BJ (cell line): ENCODE measurements around the gene HSD17B14. TPM values are rescaled to one million over a fixed set of nuclear protein-coding genes. Genes with fewer than 3 reads are reported as not detected.

Source experiments
- CTCF ChIA-PET: fragments of 350-600 bp; formaldehyde crosslinking; extraction: SDS; loops from one replicate; lab custom pipeline; 2021; ENCODE audit warnings: antibody characterized with exemption, inconsistent platforms; lab: Yijun Ruan, JAX
- POLR2A ChIA-PET: fragments of 300-600 bp; sonication (Branson Sonifier 250); formaldehyde crosslinking; extraction: SDS; loops from one replicate; lab custom pipeline; 2021; ENCODE audit warnings: antibody characterized with exemption; lab: Charles Lee
- DNase-seq: peaks from one replicate; pipeline ENCODE4 v3.0.0-alpha.2; 2011; ENCODE audit warnings: low read depth
- H3K27me3 ChIP-seq: 2 replicates; pipeline ENCODE4 v1.6.0; 2011; ENCODE audit warnings: low read length; ENCODE audit not compliant: control insufficient read depth, insufficient read depth
- H3K36me3 ChIP-seq: 2 replicates; pipeline ENCODE4 v1.5.1; 2011; ENCODE audit warnings: low read length; ENCODE audit not compliant: control insufficient read depth, insufficient read depth
- H3K4me3 ChIP-seq: 2 replicates; pipeline ENCODE4 v1.5.1; 2011; ENCODE audit warnings: low read depth, mild to moderate bottlenecking, control low read depth, low read length
- polyA plus RNA-seq: library from polyadenylated mRNA; depleted of rRNA; stranded (reverse); fragments of >200 nt; gene quantifications from 2 replicates; pipeline ENCODE4 v1.2.3, GENCODE V29; 2011
- TF ChIP-seq, protein P1 (sequence below): IDR thresholded peaks from 2 replicates; pipeline ENCODE4 v1.5.1; 2011; ENCODE audit warnings: low read depth, mild to moderate bottlenecking, control low read depth, inconsistent platforms, low read length, moderate library complexity; ENCODE audit not compliant: insufficient read depth

Gene HSD17B14
- polyA plus RNA-seq, 1 experiment = 7.6 TPM

DNA sequence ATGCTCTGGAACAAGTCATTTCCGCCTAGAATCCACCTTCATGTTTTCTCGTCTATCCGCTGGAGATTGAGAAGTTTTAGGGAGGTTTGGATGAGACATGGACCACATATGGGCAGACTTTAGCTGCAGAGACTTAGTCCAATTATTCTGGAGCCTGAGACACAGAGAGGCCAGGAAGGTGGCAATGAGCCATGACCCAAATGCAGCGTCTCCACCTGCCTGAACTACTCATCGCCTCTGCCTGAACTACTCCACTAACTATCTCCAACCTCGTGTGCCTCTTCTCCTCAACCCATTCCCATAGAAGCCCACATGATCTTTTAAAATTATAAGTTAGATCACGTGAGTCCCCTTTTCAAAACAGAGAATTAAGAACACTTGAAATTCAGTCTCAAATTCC, 26.5 kb upstream of the HSD17B14 start:
- H3K36me3 ChIP-seq = peaks cover 13% of the 10 kb centered on the region
- no peak overlapping the region for H3K4me3 ChIP-seq
- no peak for DNase-seq
- ChIA-PET POLR2A (no interaction called here), CTCF (interaction anchor here (0.7 kb wide), 1 partner anchor 81 kb away, joined by 4 read pairs; no protein-coding TSS in a partner anchor)
- no peaks in the 10 kb centered on the region for H3K27me3 ChIP-seq
- TF ChIP-seq, protein P1, sequence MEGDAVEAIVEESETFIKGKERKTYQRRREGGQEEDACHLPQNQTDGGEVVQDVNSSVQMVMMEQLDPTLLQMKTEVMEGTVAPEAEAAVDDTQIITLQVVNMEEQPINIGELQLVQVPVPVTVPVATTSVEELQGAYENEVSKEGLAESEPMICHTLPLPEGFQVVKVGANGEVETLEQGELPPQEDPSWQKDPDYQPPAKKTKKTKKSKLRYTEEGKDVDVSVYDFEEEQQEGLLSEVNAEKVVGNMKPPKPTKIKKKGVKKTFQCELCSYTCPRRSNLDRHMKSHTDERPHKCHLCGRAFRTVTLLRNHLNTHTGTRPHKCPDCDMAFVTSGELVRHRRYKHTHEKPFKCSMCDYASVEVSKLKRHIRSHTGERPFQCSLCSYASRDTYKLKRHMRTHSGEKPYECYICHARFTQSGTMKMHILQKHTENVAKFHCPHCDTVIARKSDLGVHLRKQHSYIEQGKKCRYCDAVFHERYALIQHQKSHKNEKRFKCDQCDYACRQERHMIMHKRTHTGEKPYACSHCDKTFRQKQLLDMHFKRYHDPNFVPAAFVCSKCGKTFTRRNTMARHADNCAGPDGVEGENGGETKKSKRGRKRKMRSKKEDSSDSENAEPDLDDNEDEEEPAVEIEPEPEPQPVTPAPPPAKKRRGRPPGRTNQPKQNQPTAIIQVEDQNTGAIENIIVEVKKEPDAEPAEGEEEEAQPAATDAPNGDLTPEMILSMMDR = no peak

DNA sequence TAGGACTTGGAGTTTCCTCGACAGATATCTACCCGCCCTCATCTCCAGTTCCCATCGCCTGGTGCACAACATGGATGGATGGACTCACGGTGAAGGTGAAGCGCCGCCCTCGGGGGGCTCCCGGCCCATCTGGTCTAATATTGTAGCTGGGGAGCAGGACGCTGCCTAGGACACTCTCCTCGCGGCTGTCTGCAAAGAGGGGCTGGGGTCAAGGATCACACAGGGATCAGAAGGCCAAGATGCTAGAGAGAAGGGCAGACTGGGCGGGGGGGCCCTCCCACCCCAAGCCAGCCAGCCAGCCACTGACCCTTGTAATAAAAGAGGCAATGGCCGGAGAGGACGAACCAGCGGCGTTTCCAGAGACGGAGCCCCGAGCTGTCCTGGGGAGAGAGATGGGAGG, 25.0 kb upstream of the HSD17B14 start:
- H3K36me3 ChIP-seq = peaks cover 13% of the 10 kb centered on the region
- POLR2A ChIA-PET = no interaction called here
- DNase-seq = no peak
- no peak overlapping the region for H3K4me3 ChIP-seq
- CTCF ChIA-PET = interaction anchor here (0.7 to 1.0 kb wide), 2 partner anchors 19 to 66 kb away, joined by 4 read pairs; no protein-coding TSS in a partner anchor
- TF ChIP-seq, protein P1 = no peak
- H3K27me3 ChIP-seq = no peaks in the 10 kb centered on the region

DNA sequence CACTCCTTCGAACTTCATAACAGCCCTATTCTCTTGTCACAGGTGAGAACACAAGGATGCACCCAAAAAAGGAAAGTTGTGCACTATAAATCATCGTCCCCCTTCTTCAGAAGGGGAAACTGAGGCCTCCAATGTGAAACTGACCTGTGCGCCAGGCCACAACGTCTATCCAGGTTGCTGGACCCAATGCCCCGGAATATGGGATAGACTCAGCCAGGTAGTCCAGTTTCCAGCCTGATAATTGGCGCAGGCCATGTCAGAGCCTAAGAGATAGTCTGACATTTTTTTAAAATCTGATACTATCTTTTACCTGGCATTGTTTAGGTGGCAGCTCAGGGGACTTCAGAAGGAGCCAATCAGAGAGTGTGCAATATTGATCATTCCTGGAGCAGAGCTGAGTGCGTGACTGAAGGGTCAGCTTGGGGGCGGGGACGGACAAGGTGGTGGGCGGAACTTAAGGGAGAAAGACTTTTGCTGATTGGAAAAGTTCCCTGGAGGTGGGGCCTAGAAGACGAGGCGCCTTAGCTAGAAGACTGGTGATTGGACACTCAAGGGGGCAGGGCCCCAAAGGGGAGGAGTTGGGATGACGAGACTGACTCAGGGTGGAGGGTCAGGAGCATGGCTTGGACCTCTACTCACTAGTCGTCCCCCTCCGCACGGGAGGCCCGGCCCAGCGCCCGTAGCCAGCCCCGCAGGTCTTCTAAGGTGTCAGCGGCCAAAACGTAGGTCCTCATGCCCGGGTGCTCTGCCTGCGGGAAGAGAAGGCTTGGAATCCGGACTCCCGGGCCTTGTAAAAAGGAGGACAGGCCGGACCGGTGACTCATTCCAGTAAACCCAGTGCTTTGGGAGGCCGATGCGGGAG, 23.7 kb upstream of the HSD17B14 start:
- H3K27me3 ChIP-seq = no peaks in the 10 kb centered on the region
- TF ChIP-seq, protein P1 = no peak
- POLR2A ChIA-PET = no interaction called here
- no peak for DNase-seq
- CTCF ChIA-PET = interaction anchor here (0.8 kb wide), 1 partner anchor 133 kb away, joined by 3 read pairs; the partner anchor contains the start of genes GYS1 and RUVBL2
- no peak overlapping the region for H3K4me3 ChIP-seq
- H3K36me3 ChIP-seq = peaks cover 10% of the 10 kb centered on the region

DNA sequence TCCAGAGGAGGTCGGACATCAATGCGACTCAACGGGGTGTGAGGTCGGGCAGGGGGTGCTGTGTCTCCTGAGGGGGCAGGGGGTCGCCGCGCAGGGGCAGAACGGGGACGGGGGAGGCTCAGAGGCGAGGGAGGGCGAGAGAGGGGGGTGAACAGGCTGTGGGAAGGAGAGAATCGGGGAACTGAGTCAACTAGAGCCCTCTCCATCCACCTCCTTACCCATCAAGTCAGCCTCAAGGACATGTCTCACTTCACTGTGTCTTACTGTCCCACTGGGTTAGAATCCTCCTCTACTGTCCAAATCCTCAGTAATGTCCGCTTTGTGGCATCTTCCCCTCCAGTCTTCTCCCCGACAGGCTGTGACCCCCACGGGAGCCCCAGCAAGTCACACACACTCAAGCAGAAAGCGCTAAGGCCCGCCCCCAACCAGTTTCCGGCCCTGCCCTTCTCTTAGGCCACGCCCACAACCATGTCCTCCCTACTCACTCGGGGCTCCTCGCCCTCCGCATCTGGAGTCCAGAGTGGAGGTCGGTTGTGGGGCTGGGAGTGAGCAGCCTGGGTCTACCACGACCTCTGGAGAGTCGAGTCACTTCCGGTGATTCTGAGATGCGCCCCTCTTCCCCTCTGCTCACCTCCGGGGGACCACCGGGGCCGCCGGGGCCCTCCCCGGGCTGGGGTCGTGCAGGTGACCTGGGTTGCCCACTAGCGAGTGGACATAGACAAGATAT, 22.9 kb upstream of the HSD17B14 start:
- CTCF ChIA-PET = no interaction called here
- TF ChIP-seq, protein P1 = no peak
- POLR2A ChIA-PET = no interaction called here
- H3K36me3 ChIP-seq = peaks cover 9% of the 10 kb centered on the region
- no peak overlapping the region for H3K4me3 ChIP-seq
- no peaks in the 10 kb centered on the region for H3K27me3 ChIP-seq
- no peak for DNase-seq

DNA sequence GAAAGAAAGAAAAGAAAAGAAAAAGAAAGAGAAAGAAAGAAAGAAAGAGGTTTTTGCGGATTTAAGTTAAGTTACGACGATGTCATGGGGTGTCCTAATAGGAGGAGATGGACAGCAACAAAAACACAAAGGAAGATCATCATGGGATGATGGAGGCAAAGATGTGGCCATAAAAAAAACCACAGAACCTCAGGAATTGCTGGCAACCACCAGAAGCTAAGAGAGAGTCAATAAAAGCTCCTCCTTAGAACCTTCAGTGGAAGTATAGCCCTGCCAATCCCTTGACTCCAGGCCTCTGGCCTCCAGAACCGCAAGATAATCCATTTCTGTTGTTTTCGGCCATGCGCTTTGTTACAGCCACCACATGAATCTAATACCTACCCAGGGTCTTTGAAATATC, 20.6 kb upstream of the HSD17B14 start:
- TF ChIP-seq, protein P1 = no peak
- Histone ChIP-seq H3K36me3 (peaks cover 13% of the 10 kb centered on the region), H3K27me3 (no peaks in the 10 kb centered on the region), H3K4me3 (no peak overlapping the region)
- CTCF ChIA-PET = interaction anchor here (1.0 to 4.4 kb wide), 3 partner anchors 12 to 21 kb away, joined by 3 to 19 read pairs (median 3); partner anchors contain the start of gene HSD17B14
- POLR2A ChIA-PET = interaction anchor here (0.6 kb wide), 1 partner anchor 13 kb away, joined by 3 read pairs; no protein-coding TSS in a partner anchor
- DNase-seq = no peak
